ENCODE data around the gene HOXB3. TPM values are rescaled to one million over a fixed set of nuclear protein-coding genes. Genes with fewer than 3 reads are reported as not detected.
A peak's percentile ranks its signal among the peaks of the same experiment; 100 is the strongest.

The HOXB3 gene
- total RNA-seq, 4 donors from 2014 or later = 2.5 to 11.1 (median 5.8) TPM

DNA sequence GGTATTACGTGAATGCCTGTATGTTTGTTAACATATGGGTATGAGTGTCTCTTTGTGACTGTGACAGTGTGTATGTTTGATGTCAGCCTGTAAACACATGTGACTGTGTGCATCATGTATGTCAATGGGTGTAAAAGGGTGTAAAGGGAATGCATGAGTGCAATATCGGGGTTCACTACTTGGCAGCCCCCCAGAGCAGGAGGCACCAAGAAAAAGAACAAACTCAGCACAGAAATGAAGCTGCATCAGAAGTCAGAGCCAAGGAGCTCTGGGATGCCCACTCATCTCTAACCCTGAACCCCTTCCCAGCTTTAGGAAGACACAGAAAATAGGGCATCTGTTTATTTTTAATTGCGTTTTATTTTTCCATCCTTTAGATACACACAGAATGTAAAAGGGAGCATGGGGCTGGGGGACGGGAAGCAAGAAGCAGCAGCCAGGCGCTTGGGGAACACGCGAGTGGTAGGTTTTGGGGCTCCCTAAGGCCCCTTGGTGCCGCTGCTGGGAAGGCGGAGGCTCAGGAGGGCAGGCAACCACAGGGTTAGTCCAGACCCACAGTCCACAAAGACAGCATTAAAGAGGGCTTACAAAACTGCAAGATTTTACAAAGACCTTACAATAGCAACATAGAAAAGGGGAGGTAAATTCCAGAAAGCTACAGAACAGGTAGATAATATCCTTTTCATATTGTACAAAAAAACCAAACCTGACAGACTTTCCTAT lies 17.0 kb upstream of the HOXB3 start:
- H3K9me3 ChIP-seq = no peaks in the 10 kb centered on the region
- intact Hi-C loops (cut with DNase I) = no loop called here
- no peak overlapping the region for H3K27ac ChIP-seq
- H3K4me1 ChIP-seq = peaks cover 4 to 47% (median 24%) of the 10 kb centered on the region in 3 donors
- H3K36me3 ChIP-seq = no peaks in the 10 kb centered on the region
- DNase-seq = no peak
- no peak overlapping the region for H3K4me3 ChIP-seq
- peaks cover 33 to 100% (median 84%) of the 10 kb centered on the region in 4 donors for H3K27me3 ChIP-seq
- TF ChIP-seq POLR2A (IDR thresholded peaks at IDR 0.05) (no peak), CTCF (IDR thresholded peaks at IDR 0.05) (no peak)
- WGBS, 2 donors = 46 to 74% methylated on average over 9 of the region's 9 CpGs

DNA sequence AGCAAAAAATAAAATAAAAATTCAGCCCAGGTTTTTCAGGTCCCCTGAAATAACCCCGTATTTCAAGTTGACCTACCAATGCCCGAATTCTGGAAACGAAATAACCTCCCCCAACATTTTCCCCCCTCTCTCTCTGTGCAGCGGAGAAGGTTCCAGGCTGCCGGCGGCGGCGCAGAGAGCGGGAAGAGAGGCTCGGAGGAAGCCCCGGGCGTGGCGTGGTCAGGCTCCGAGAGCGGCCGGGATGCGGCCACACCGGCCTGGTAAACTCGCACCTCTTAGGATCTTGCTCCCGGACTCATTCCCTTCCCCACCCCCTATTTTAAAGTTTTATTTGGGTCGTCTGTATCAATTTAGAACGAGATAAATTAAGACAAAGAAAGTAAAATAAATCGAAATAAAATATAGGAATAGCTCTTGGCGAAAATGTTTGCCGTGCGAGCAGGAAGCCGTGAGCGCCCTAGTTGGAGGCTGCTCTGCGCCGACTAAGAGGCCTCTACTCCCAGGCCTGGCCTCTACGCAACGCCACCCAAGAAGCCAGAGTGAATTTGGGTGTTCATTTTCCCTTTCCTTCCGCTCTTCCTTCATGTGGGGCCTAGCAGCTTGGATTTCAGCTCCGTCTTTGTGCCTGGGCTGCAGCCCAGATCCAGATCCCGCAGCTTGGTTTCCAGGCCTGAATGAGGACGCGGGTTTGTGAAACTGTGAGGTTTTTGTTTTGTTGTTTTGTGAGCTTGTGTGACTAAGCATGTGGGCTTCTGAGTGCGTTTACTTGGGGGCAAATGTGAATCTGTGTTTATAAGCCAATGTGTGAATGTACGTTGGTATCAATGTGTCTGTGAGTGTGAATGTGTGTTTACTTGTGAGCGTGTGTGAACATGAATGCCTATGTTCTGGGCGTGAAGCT lies 16.2 kb upstream of the HOXB3 start:
- H3K4me1 ChIP-seq = peaks cover 5 to 45% (median 16%) of the 10 kb centered on the region in 3 donors
- no peaks in the 10 kb centered on the region for H3K9me3 ChIP-seq
- no peak for DNase-seq
- H3K36me3 ChIP-seq = no peaks in the 10 kb centered on the region
- no peak for TF ChIP-seq CTCF (IDR thresholded peaks at IDR 0.05)
- TF ChIP-seq POLR2A (IDR thresholded peaks at IDR 0.05) = no peak
- intact Hi-C loops (cut with DNase I) = no loop called here
- no peak overlapping the region for H3K4me3 ChIP-seq
- H3K27ac ChIP-seq = no peak overlapping the region
- H3K27me3 ChIP-seq = peaks cover 31 to 100% (median 85%) of the 10 kb centered on the region in 4 donors
- 42 to 52% methylated on average over 36 to 41 of the region's 41 CpGs for WGBS, 2 donors

- Histone ChIP-seq H3K27ac (no peak overlapping the region), H3K4me1 (peaks cover 5 to 37% (median 9%) of the 10 kb centered on the region in 3 donors), H3K27me3 (peaks cover 27 to 100% (median 79%) of the 10 kb centered on the region in 4 donors), H3K36me3 (no peaks in the 10 kb centered on the region), H3K9me3 (no peaks in the 10 kb centered on the region), H3K4me3 (no peak overlapping the region)
- intact Hi-C loops (cut with DNase I) = no loop called here
- TF ChIP-seq POLR2A (IDR thresholded peaks at IDR 0.05) (no peak), CTCF (IDR thresholded peaks at IDR 0.05) (no peak)
- DNase-seq = no peak
- 39 to 44% methylated on average over 7 to 10 of the region's 10 CpGs for WGBS, 2 donors
Measured at GRCh38 chr17:48605409-48605919, 15.4 kb upstream of the HOXB3 start.

DNA sequence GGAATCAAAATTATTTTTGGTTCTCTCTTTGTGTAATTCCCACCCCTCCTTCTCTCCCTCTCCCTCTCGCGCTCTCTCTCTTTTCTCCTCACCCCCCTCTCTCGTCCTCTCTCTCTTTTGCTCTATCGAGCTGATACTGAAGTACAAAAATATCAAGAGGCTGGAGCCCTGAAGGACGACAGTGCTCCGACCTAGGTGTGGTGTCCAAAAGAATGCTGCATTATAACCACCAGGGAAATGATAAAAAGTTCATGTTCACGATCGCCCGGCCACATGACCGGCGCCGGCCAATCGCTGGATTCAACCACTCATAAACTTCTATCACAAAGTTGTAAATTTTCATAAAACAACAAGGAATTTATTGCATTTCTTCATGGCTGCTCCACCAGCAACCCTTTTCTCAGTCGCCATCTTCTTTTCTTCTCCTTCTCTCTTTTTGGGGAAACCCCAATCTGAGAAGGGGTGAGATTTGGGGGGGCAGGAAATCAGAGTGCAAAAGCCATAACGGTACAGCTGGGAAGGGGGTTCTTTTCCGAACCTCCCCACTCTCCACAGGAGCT lies 14.8 kb upstream of the HOXB3 start, which contains the start of gene HOXB6:
Gene HOXB6, minus strand, starts transcription at position 217 of the 560 bp plus-strand sequence. CDS start 6,836 bp downstream, outside the sequence.
- H3K9me3 ChIP-seq = no peaks in the 10 kb centered on the region
- DNase-seq = no peak
- peaks cover 27 to 100% (median 77%) of the 10 kb centered on the region in 4 donors for H3K27me3 ChIP-seq
- TF ChIP-seq POLR2A (IDR thresholded peaks at IDR 0.05) (no peak), CTCF (IDR thresholded peaks at IDR 0.05) (no peak)
- peaks cover 5 to 31% (median 5%) of the 10 kb centered on the region in 3 donors for H3K4me1 ChIP-seq
- H3K4me3 ChIP-seq = peak within 1 kb of the TSS in 1 of 4 donors; percentile 24
- WGBS, 2 donors = 18 to 22% methylated on average over 16 of the region's 16 CpGs
- intact Hi-C loops (cut with DNase I) = no loop called here
- H3K36me3 ChIP-seq = no peaks in the 10 kb centered on the region
- no peak within 1 kb of the TSS for H3K27ac ChIP-seq
